HG03442 (cell line): Measurements from ENCODE around the gene MTCP1.
A peak's percentile ranks its signal among the peaks of the same experiment; 100 is the strongest.

Experiments
- ATAC-seq: cut with Tn5 transposase; IDR thresholded peaks from one replicate; pipeline ENCODE4 v1.9.1; 2021; ENCODE audit warnings: mild to moderate bottlenecking, moderate library complexity; ENCODE audit not compliant: unreplicated experiment

Gene MTCP1

GRCh38 chrX:155054255-155054654 lies 16.7 kb downstream of the MTCP1 start:
- no peak for ATAC-seq

GRCh38 chrX:155053656-155054055 lies 17.3 kb downstream of the MTCP1 start:
- no peak for ATAC-seq

- no peak for ATAC-seq
These were observed 18.0 kb downstream of the MTCP1 start for GRCh38 chrX:155052738-155053498.

- ATAC-seq, result no peak
These were observed 21.8 kb downstream of the MTCP1 start for GRCh38 chrX:155048977-155049619.

GRCh38 chrX:155046811-155047528 lies 24.0 kb downstream of the MTCP1 start:
- ATAC-seq, result no peak

GRCh38 chrX:155046129-155046810 lies 24.7 kb downstream of the MTCP1 start:
- no peak for ATAC-seq

- ATAC-seq, result no peak
These were observed 35.2 kb downstream of the MTCP1 start for GRCh38 chrX:155035688-155036087.

GRCh38 chrX:155031657-155032056 lies 39.3 kb downstream of the MTCP1 start:
- no peak for ATAC-seq

GRCh38 chrX:155028877-155029291 lies 42.1 kb downstream of the MTCP1 start:
- no peak for ATAC-seq

GRCh38 chrX:155028129-155028528 lies 42.8 kb downstream of the MTCP1 start:
- no peak for ATAC-seq

- no peak for ATAC-seq
These were observed 43.3 kb downstream of the MTCP1 start for GRCh38 chrX:155027509-155028066.

GRCh38 chrX:155026727-155027508 lies 44.0 kb downstream of the MTCP1 start, which contains the start of gene FUNDC2:
TSS of gene FUNDC2 (plus strand) at chrX:155026844. CDS start at chrX:155026939, 95 bp downstream.
- ATAC-seq, result peak; percentile 88

GRCh38 chrX:155026420-155026726 lies 44.6 kb downstream of the MTCP1 start:
- no peak for ATAC-seq

GRCh38 chrX:155023907-155024833 lies 46.8 kb downstream of the MTCP1 start:
- ATAC-seq, result no peak

GRCh38 chrX:155022585-155022984 lies 48.4 kb downstream of the MTCP1 start, which contains the start of gene F8:
TSS of gene F8 (minus strand) at chrX:155022723. CDS start at chrX:155022552, 171 bp downstream.
- no peak for ATAC-seq

- no peak for ATAC-seq
These were observed 50.3 kb downstream of the MTCP1 start for GRCh38 chrX:155020591-155020990.
